Activated T-cell treated with anti-CD3 and anti-CD28 coated beads for 48 hours (primary cell): ENCODE measurements around the gene EIF2S3.
"Not testable (repeated sequence)": the region's sequence is repeated elsewhere in the genome, so short reads cannot be mapped to it uniquely, and the experiment has no call there.

ENCODE experiments used
- DNase-seq: peaks from one replicate; pipeline ENCODE4 v3.0.0-alpha.2; 2020; ENCODE audit warnings: low read depth

Gene EIF2S3

GRCh38 chrX:24054182-24055042, at the start of gene EIF2S3:
Gene EIF2S3, plus strand, starts transcription at chrX:24054956. Its CDS starts 13 bp downstream, at chrX:24054969.
- DNase-seq, result peak; percentile 72

- no peak for DNase-seq
Observed at GRCh38 chrX:24005028-24005427, 49.7 kb upstream of the EIF2S3 start.

GRCh38 chrX:24005867-24006266, 48.9 kb upstream of the EIF2S3 start:
- no peak for DNase-seq

GRCh38 chrX:24012266-24012665, 42.5 kb upstream of the EIF2S3 start:
- no peak for DNase-seq

GRCh38 chrX:24014388-24015018, 40.3 kb upstream of the EIF2S3 start:
- DNase-seq, result peak; percentile 40

GRCh38 chrX:24017674-24018073, 37.1 kb upstream of the EIF2S3 start:
- DNase-seq, result no peak

- DNase-seq, result no peak
Observed at GRCh38 chrX:24018809-24019208, 35.9 kb upstream of the EIF2S3 start.

- DNase-seq, result no peak
Observed at GRCh38 chrX:24019448-24019847, 35.3 kb upstream of the EIF2S3 start.

GRCh38 chrX:24020306-24020876, 34.4 kb upstream of the EIF2S3 start:
- no peak for DNase-seq

- no peak for DNase-seq
Observed at GRCh38 chrX:24023544-24023943, 31.2 kb upstream of the EIF2S3 start.

GRCh38 chrX:24023972-24024669, 30.6 kb upstream of the EIF2S3 start:
- no peak for DNase-seq

GRCh38 chrX:24024819-24025740, 29.7 kb upstream of the EIF2S3 start:
- DNase-seq, result peak; percentile 81

- no peak for DNase-seq
Observed at GRCh38 chrX:24025741-24026403, 28.9 kb upstream of the EIF2S3 start.

GRCh38 chrX:24026432-24026831, 28.3 kb upstream of the EIF2S3 start:
- DNase-seq, result no peak

GRCh38 chrX:24027086-24027485, 27.7 kb upstream of the EIF2S3 start, which contains the start of gene KLHL15:
Gene KLHL15, minus strand, starts transcription at chrX:24027186. Its CDS starts 20,493 bp downstream, at chrX:24006693.
- DNase-seq, result no peak

- DNase-seq, result no peak
Observed at GRCh38 chrX:24027985-24028384, 26.8 kb upstream of the EIF2S3 start.

GRCh38 chrX:24030597-24030996, 24.2 kb upstream of the EIF2S3 start:
- no peak for DNase-seq

- DNase-seq, result no peak
Observed at GRCh38 chrX:24034485-24034884, 20.3 kb upstream of the EIF2S3 start.

GRCh38 chrX:24037729-24038128, 17.0 kb upstream of the EIF2S3 start:
- no peak for DNase-seq

- DNase-seq, result not testable (repeated sequence)
Observed at GRCh38 chrX:24046060-24046459, 8.7 kb upstream of the EIF2S3 start.

- not testable (repeated sequence) for DNase-seq
Observed at GRCh38 chrX:24049643-24050042, 5.1 kb upstream of the EIF2S3 start.
